Measurements from ENCODE around the gene SLC31A1. TPM values are rescaled to one million over a fixed set of nuclear protein-coding genes. Genes with fewer than 3 reads are reported as not detected.

Gene SLC31A1
- total and polyA plus RNA-seq, 2 experiments from 2014 or later = 15.0 to 32.1 TPM

- TF ChIP-seq, protein P1, sequence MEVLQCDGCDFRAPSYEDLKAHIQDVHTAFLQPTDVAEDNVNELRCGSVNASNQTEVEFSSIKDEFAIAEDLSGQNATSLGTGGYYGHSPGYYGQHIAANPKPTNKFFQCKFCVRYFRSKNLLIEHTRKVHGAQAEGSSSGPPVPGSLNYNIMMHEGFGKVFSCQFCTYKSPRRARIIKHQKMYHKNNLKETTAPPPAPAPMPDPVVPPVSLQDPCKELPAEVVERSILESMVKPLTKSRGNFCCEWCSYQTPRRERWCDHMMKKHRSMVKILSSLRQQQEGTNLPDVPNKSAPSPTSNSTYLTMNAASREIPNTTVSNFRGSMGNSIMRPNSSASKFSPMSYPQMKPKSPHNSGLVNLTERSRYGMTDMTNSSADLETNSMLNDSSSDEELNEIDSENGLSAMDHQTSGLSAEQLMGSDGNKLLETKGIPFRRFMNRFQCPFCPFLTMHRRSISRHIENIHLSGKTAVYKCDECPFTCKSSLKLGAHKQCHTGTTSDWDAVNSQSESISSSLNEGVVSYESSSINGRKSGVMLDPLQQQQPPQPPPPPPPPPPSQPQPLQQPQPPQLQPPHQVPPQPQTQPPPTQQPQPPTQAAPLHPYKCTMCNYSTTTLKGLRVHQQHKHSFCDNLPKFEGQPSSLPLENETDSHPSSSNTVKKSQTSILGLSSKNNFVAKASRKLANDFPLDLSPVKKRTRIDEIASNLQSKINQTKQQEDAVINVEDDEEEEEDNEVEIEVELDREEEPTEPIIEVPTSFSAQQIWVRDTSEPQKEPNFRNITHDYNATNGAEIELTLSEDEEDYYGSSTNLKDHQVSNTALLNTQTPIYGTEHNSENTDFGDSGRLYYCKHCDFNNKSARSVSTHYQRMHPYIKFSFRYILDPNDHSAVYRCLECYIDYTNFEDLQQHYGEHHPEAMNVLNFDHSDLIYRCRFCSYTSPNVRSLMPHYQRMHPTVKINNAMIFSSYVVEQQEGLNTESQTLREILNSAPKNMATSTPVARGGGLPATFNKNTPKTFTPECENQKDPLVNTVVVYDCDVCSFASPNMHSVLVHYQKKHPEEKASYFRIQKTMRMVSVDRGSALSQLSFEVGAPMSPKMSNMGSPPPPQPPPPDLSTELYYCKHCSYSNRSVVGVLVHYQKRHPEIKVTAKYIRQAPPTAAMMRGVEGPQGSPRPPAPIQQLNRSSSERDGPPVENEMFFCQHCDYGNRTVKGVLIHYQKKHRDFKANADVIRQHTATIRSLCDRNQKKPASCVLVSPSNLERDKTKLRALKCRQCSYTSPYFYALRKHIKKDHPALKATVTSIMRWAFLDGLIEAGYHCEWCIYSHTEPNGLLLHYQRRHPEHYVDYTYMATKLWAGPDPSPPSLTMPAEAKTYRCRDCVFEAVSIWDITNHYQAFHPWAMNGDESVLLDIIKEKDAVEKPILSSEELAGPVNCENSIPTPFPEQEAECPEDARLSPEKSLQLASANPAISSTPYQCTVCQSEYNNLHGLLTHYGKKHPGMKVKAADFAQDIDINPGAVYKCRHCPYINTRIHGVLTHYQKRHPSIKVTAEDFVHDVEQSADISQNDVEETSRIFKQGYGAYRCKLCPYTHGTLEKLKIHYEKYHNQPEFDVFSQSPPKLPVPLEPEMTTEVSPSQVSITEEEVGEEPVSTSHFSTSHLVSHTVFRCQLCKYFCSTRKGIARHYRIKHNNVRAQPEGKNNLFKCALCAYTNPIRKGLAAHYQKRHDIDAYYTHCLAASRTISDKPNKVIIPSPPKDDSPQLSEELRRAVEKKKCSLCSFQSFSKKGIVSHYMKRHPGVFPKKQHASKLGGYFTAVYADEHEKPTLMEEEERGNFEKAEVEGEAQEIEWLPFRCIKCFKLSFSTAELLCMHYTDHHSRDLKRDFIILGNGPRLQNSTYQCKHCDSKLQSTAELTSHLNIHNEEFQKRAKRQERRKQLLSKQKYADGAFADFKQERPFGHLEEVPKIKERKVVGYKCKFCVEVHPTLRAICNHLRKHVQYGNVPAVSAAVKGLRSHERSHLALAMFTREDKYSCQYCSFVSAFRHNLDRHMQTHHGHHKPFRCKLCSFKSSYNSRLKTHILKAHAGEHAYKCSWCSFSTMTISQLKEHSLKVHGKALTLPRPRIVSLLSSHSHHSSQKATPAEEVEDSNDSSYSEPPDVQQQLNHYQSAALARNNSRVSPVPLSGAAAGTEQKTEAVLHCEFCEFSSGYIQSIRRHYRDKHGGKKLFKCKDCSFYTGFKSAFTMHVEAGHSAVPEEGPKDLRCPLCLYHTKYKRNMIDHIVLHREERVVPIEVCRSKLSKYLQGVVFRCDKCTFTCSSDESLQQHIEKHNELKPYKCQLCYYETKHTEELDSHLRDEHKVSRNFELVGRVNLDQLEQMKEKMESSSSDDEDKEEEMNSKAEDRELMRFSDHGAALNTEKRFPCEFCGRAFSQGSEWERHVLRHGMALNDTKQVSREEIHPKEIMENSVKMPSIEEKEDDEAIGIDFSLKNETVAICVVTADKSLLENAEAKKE (CRISPR knock-in tag; IDR thresholded peaks at IDR 0.05) = no peak
- no peak for TF ChIP-seq STAT1 (IDR thresholded peaks at IDR 0.05; ENCODE audit: unreplicated experiment)
These were observed 29.5 kb downstream of the SLC31A1 start (continued) for GRCh38 chr9:113250807-113251206.

- H3K4me2 ChIP-seq = no peak overlapping the region
- no peak overlapping the region for H3K4me3 ChIP-seq
- H3K4me1 Mint-ChIP-seq = no peaks in the 10 kb centered on the region
- H3K9me2 ChIP-seq (ENCODE audit: insufficient read depth) = no peaks in the 10 kb centered on the region
- peaks cover 14% of the 10 kb centered on the region for H3K36me3 Mint-ChIP-seq (ENCODE audit: low read depth)
- H3K27me3 Mint-ChIP-seq (ENCODE audit: insufficient read depth, low read depth, poor library complexity) = no peaks in the 10 kb centered on the region
- H3K9me3 Mint-ChIP-seq = peaks cover 2% of the 10 kb centered on the region; the same call in 1 of the 3 replicates
- no peak overlapping the region for H3K4me3 Mint-ChIP-seq
- ATAC-seq (no peak), DNase-seq (ENCODE audit: low spot score) (no peak)
- no peak overlapping the region for H3K27ac Mint-ChIP-seq
- no peak overlapping the region for H2AFZ ChIP-seq
- H3K4me1 ChIP-seq (ENCODE audit: insufficient read depth) = no peaks in the 10 kb centered on the region
- no peak overlapping the region for H3K27ac ChIP-seq (ENCODE audit: low read depth)
- H3K27me3 ChIP-seq (ENCODE audit: insufficient read depth) = no peaks in the 10 kb centered on the region
- H3K36me3 ChIP-seq (ENCODE audit: insufficient read depth) = peaks cover 13% of the 10 kb centered on the region
- H4K20me1 ChIP-seq (replicated peaks; ENCODE audit: insufficient read depth) = peaks cover 8% of the 10 kb centered on the region; the same call in 1 of the 2 replicates
- no peaks in the 10 kb centered on the region; the same call in 1 of the 2 replicates for H3K79me2 ChIP-seq (replicated peaks; ENCODE audit: insufficient read depth)
- H3F3A ChIP-seq (replicated peaks; ENCODE audit: low read depth) = no peaks in the 10 kb centered on the region
- TF ChIP-seq, protein P2, sequence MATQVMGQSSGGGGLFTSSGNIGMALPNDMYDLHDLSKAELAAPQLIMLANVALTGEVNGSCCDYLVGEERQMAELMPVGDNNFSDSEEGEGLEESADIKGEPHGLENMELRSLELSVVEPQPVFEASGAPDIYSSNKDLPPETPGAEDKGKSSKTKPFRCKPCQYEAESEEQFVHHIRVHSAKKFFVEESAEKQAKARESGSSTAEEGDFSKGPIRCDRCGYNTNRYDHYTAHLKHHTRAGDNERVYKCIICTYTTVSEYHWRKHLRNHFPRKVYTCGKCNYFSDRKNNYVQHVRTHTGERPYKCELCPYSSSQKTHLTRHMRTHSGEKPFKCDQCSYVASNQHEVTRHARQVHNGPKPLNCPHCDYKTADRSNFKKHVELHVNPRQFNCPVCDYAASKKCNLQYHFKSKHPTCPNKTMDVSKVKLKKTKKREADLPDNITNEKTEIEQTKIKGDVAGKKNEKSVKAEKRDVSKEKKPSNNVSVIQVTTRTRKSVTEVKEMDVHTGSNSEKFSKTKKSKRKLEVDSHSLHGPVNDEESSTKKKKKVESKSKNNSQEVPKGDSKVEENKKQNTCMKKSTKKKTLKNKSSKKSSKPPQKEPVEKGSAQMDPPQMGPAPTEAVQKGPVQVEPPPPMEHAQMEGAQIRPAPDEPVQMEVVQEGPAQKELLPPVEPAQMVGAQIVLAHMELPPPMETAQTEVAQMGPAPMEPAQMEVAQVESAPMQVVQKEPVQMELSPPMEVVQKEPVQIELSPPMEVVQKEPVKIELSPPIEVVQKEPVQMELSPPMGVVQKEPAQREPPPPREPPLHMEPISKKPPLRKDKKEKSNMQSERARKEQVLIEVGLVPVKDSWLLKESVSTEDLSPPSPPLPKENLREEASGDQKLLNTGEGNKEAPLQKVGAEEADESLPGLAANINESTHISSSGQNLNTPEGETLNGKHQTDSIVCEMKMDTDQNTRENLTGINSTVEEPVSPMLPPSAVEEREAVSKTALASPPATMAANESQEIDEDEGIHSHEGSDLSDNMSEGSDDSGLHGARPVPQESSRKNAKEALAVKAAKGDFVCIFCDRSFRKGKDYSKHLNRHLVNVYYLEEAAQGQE (IDR thresholded peaks at IDR 0.05; ENCODE audit: unreplicated experiment) = no peak
- TF ChIP-seq, protein P1 (CRISPR knock-in tag; IDR thresholded peaks at IDR 0.05) = no peak
- TF ChIP-seq EZH2phosphoT487 (IDR thresholded peaks at IDR 0.05; ENCODE audit: unreplicated experiment) = no peak
These were observed 33.6 kb downstream of the SLC31A1 start for GRCh38 chr9:113254991-113255390.

All from GM23338 (cell line).